Superior temporal gyrus (tissue), 1 donor: ENCODE data around the gene UPK3A.
"Not testable (repeated sequence)": the region's sequence is repeated elsewhere in the genome, so short reads cannot be mapped to it uniquely, and the experiment has no call there.

Source experiments
- DNase-seq: peaks from one replicate; pipeline ENCODE4 v3.0.0-alpha.2; 2016; ENCODE audit errors: extremely low spot score

UPK3A gene

DNA sequence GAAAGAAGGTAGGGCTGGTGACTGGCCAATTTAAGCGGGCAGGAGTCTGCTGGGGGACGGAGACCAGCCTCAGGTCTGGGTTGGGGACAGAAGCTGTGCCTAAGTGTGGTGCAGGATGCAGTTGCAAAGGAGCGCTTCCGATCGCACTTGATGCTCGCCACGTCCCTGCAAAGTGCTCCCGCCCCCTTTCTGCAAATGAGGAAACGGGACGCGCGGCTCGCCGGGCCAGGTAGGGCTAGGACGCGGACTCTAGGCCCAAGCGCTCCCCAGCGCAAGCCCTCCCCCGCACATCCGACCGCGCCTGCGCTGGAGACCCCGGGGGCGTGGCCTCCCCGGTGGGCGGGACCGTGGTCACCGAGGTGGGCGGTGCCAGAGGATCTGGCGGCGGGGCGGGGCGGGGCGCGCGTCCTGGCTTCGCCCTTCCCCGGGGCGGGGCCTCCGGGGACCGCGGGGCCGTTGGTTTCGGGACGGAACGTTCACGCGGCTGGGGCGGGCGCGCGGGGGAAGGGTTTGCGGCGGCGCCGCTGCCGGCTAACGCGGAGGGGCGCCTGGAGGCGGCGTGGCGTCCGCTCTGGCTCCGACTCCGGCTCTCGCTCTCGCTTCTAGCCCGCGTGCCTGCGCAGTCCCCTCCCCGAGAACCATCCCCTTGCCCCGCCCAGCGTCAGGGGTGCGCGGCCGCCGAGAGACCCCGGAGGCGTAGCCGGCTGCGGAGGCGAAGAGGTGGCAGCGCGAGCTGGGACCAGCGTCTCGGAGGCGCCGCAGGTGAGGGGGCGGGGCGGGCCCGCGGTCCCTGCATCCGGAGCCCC, 24.9 kb downstream of the UPK3A start, which contains the start of gene FAM118A:
Gene FAM118A, plus strand, starts transcription at position 513 of the 806 bp plus-strand sequence. CDS start 12,446 bp downstream, outside the sequence.
- DNase-seq, result peak; percentile 92

- no peak for DNase-seq
Observed at GRCh38 chr22:45310331-45310976, 25.7 kb downstream of the UPK3A start.

GRCh38 chr22:45310977-45311531, 26.3 kb downstream of the UPK3A start:
- DNase-seq, result no peak

DNA sequence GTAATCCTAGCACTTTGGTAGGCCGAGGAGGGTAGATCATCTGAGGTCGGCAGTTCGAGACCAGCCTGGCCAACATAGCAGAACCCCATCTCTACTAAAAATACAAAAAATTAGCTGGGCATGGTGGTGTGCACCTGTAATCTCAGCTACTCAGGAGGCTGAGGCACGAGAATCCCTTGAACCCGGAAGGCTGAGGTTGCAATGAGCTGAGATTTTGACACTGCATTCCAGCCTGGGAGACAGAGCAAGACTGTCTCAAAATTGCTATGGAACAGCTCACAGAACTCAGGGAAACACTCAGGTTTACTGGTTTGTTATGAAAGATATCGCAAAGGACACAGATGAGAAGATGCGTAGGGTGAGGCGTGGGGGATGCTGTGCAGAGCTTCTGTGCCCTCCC, 27.7 kb downstream of the UPK3A start:
- no peak for DNase-seq

DNA sequence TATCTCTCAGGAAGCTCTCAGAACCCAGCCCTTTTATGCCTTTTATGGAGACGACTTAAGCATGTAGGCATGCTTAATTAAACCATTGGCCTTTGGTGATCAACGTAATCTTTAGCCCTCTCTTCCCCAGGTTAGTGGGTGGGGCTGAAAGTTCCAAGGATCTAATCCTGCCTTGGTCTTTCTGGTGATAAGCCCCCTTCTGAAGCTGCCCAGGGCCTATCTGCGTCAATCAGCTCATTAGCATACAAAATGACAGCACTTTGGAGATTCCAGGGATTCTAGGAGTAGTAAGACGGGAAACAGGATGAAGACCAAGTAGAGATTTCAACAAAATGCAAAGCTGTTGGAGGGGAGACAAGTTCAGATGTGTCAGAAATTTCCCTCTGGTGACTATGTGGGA, 28.1 kb downstream of the UPK3A start:
- DNase-seq, result no peak

- no peak for DNase-seq
Observed at GRCh38 chr22:45314054-45314721, 29.4 kb downstream of the UPK3A start.

DNA sequence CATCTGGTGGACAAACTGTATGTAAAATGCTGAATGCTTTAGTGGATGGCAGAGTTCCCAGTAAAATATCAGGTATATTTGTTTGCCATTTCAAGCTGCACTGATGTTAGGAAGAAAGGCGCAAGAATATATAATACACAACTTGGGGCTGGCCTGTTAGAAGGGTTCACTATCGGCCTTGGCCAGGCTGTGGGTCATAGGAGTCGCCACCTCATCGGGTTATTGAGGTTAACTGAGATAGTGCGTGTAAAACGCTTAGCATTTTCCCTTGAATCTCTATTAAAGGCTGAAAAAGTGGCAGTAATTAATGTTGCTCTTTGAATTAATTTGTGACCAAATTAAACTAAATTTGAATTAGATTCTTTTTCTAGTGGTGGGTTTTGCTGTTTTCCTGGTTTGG, 30.0 kb downstream of the UPK3A start:
- no peak for DNase-seq

GRCh38 chr22:45316796-45317526, 32.2 kb downstream of the UPK3A start:
- no peak for DNase-seq

GRCh38 chr22:45317551-45318167, 32.9 kb downstream of the UPK3A start:
- DNase-seq, result no peak

DNA sequence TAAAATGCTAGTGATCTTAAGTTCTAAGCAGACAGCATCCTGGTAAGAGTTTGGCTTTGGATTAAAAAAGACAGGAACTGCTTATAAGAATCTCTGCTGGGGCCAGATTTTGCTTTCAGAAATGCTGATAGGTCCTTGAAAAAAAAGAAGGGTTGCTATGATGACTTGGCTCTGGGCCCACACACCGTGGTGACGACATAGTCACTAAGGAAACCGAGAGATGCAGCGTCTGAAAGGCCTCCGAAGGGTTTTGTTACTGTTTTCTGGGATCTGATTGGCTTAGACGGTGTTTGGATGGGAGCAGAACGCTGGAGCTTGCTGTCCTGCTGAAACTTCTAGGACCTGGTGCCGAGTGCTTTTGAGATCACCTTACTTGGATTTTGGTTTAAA, 33.4 kb downstream of the UPK3A start:
- DNase-seq, result peak; percentile 61

DNA sequence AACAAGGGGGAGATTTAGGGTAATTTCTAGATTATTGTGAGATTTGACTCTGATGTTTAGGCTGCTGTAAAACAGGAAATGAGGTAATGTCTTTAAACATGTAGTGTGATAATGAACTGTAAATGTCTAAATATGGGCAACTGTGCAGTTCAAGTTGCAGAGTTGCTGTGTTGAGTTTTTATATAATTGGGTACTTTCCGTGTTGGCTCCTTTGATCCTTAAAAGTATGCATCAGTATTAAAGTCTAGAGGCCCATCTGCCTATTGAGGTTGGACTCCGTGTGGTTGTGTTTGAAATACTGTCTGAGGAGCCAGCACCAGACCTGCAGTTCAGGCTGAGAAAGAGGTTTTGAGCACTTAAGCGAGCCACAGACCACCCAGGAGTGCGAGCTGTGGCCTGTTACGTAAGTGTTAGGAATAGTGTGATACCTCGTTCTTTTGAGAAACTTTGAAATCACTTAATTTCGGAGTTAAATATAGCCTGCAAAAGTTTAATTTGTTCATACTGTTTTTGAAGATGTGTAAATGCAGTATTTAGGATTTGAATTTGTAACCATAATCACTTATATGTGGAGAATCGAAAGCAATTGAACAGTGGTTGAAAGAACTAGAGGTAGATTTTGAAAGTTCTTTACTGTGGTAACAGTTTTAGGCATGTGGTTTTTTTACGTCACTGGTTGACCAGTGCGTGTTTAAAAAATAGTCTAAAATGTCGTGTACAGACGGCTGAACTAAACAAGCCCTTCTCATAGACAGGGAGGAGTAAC, 34.0 kb downstream of the UPK3A start:
- no peak for DNase-seq

- DNase-seq, result no peak
Observed at GRCh38 chr22:45319324-45319685, 34.6 kb downstream of the UPK3A start.

DNA sequence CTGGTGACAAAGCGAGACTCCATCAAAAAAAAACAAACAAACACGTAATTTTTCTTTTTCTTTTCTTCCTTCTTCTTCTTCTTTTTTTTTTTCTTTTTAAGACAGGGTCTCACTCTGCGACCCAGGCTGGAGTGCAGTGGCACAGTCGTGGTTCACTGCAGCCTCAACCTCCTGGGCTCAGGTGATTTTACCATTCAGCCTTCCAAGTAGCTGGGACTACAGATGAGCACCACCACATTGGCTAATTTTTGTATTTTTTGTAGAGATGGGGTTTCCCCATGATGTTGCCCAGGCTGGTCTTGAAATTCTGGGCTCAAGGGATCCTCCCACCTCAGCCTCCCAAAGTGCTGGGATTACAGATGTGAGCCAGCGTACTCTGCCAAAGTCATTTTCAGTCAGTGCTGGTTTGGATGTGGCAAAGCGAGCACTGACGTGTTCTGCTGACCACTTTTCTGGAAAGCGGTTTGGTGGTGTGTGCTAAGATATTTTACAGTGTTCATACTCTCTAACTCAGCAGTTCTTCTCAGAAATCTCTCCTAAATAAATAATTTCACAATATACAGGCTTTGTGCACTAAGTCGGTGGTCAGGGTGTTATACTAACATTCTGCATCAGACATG, 35.7 kb downstream of the UPK3A start:
- DNase-seq, result no peak

DNA sequence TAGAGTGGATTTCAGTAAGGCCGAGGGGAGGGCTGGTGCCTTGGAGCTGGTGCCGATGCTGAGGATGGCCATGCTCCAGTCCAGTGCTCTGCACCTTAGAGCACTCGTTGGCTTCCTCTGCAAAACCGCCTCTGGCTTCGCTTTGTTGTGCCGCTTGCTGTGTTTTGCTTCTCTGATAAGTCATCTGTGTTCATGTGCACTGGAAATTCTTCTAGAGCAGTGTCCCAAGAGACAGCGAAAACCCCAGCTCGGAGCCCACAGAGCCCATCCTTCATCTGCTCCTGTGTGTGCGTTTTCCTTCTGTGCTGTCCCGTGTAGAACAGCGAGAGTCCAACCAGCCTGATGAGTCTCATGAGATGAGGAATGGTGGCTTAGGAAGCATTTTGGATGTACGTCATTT, 37.1 kb downstream of the UPK3A start:
- DNase-seq, result no peak

- no peak for DNase-seq
Observed at GRCh38 chr22:45322873-45323525, 38.2 kb downstream of the UPK3A start.

- no peak for DNase-seq
Observed at GRCh38 chr22:45323695-45324094, 38.9 kb downstream of the UPK3A start.

DNA sequence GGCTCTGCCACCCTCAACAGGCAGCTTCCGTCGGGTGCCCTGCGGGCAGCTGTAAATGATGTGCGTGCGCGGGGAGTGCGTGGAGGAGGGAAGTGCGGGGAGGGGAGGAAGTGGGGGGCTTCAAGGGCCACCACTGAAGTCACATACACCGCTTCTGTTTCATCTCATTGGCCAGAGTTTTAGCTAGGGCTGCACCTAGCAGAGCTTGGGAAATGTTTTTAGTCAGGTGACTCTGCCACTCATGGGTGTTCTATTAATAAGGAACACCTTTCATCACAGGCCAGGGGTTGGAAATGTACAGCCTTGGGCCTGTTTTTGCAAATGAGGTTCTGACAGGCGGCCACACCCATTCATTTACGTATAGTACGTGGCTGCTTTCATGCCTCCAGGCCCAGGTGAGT, 39.6 kb downstream of the UPK3A start:
- DNase-seq, result no peak

GRCh38 chr22:45328261-45328660, 43.5 kb downstream of the UPK3A start:
- DNase-seq, result not testable (repeated sequence)

DNA sequence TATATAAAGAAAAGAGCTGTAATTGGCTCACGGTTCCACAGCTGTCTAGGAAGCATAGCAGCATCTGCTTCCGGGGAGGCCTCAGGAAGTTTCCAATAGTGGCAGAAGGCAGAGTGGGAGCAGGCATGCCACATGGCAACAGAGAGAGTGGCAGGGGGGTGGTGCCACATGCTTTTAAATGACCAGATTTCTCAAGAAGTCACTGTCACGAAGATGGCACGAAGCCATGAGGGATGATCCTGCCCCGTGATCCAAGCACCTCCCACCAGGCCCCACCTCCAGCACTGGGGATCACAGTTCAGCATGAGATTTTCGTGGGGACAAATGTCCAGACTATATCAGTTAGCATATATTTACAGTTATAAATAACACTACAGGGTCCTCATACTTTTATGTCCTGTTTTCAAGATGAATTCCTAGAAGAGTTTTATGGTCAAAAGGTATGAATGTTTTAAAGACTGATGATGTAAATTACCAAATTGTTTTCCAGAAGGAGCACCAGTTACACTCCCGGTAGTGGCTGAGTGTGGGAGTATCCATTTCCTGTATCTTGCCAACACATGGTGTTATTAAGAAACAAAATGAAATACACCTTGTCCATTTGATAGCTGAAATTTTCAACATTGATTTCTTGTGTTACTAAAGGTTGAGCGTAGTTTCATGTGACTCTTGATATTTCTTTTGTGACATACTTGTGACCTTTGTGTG, 44.2 kb downstream of the UPK3A start:
- DNase-seq, result no peak
